HCT116 (cell line): Measurements from ENCODE around the gene SMCO1. TPM values are rescaled to one million over a fixed set of nuclear protein-coding genes. Genes with fewer than 3 reads are reported as not detected.
A peak's percentile ranks its signal among the peaks of the same experiment; 100 is the strongest.

ENCODE experiments used
- ATAC-seq: fragments of 200-7000 bp; cut with Tn5 transposase; 2 replicates; pipeline ENCODE4 v1.9.1; 2020; ENCODE audit warnings: mild to moderate bottlenecking, moderate library complexity
- BruUV-seq: library from RNA; stranded (reverse); fragments of 400-500 nt; replicated peaks from 2 replicates; lab custom pipeline; 2021; lab: Mats Ljungman, UMichigan
- CTCF ChIA-PET: fragments of 300-600 bp; sonication (Branson Sonifier 250); formaldehyde crosslinking; loops from one replicate; lab custom pipeline; 2021; ENCODE audit warnings: antibody characterized with exemption; lab: Charles Lee
- POLR2A ChIA-PET: fragments of 300-600, 350-600 bp; sonication (Branson Sonifier 250); formaldehyde crosslinking; loops from one replicate; lab custom pipeline; 2021; ENCODE audit warnings: antibody characterized with exemption; lab: Charles Lee
- RAD21 ChIA-PET, 2 experiments: fragments of 300-600 bp; sonication (Branson Sonifier 250); formaldehyde crosslinking; loops; one replicate each; lab custom pipeline; 2023; ENCODE audit warnings: low total read pairs in 2 of 2; ENCODE audit not compliant: uncharacterized antibody in 2 of 2, unreplicated experiment in 2 of 2, low non-redundant PET in 1 of 2; lab: Charles Lee
- DNase-seq: peaks from one replicate; pipeline ENCODE4 v3.0.0-alpha.2; 2010; ENCODE audit warnings: low read depth, low spot score
- H2AFZ ChIP-seq: fragments of 200-600 bp; shearing (Covaris generic), sonication (generic); 2 replicates; pipeline ENCODE4 v1.6.1; 2017; ENCODE audit warnings: low read depth, mixed run types, mixed read lengths, antibody characterized with exemption, low read length; ENCODE audit not compliant: poor library complexity, severe bottlenecking
- H3K27ac ChIP-seq: 2 replicates; pipeline ENCODE4 v1.5.1; 2012; ENCODE audit warnings: low read depth, low read length
- H3K27me3 ChIP-seq: fragments of 200-600 bp; sonication (generic); 2 replicates; pipeline ENCODE4 v1.6.1; 2016; ENCODE audit warnings: mixed run types, low read length, mixed read lengths; ENCODE audit not compliant: insufficient read depth
- H3K36me3 ChIP-seq, 2 experiments: fragments of 200-500 bp in 1 of 2; fragments of 200-600 bp in 1 of 2; sonication (Bioruptor generic) in 1 of 2; sonication (generic) in 1 of 2; 2 replicates each; pipeline versions ENCODE4 v1.5.1 to v1.6.1; 2014 to 2016; ENCODE audit warnings: low read length in 2 of 2, inconsistent platforms in 1 of 2, mixed read lengths in 1 of 2, mixed run types in 1 of 2; ENCODE audit not compliant: insufficient read depth in 2 of 2, control insufficient read depth in 1 of 2
- H3K4me1 ChIP-seq, 2 experiments: fragments of 200-600 bp in 1 of 2; sonication (generic) in 1 of 2; 2 replicates each; pipeline versions ENCODE4 v1.5.1 to v1.6.1; 2012 to 2017; ENCODE audit warnings: low read length in 2 of 2, inconsistent platforms in 1 of 2, mild to moderate bottlenecking in 1 of 2, mixed read lengths in 1 of 2, mixed run types in 1 of 2, moderate library complexity in 1 of 2; ENCODE audit not compliant: insufficient read depth in 2 of 2, control insufficient read depth in 1 of 2
- H3K4me2 ChIP-seq: fragments of 200-600 bp; sonication (generic); 2 replicates; pipeline ENCODE4 v1.6.1; 2017; ENCODE audit warnings: mixed run types, low read length, mixed read lengths
- H3K4me3 ChIP-seq, 2 experiments: fragments of 200-600 bp in 1 of 2; sonication (generic) in 1 of 2; replicated peaks in 1 of 2; 2 replicates each; pipeline ENCODE4 v1.5.1; 2011 to 2016; ENCODE audit warnings: low read length in 2 of 2, control low read depth in 1 of 2, low read depth in 1 of 2, mild to moderate bottlenecking in 1 of 2, mixed read lengths in 1 of 2, mixed run types in 1 of 2
- H3K79me2 ChIP-seq: fragments of 200-600 bp; sonication (generic); 2 replicates; pipeline ENCODE4 v1.6.1; 2017; ENCODE audit warnings: mild to moderate bottlenecking, mixed run types, low read length, moderate library complexity, mixed read lengths; ENCODE audit not compliant: insufficient read depth
- H3K9ac ChIP-seq: fragments of 200-600 bp; sonication (generic); 2 replicates; pipeline ENCODE4 v1.6.1; 2016; ENCODE audit warnings: low read length, mixed read lengths
- H3K9me2 ChIP-seq: fragments of 200-600 bp; sonication (generic), shearing (Covaris generic); 2 replicates; pipeline ENCODE4 v1.6.1; 2017; ENCODE audit warnings: mixed run types, mild to moderate bottlenecking, moderate library complexity; ENCODE audit not compliant: insufficient read depth
- H3K9me3 ChIP-seq, 2 experiments: fragments of 200-500 bp in 1 of 2; fragments of 200-600 bp in 1 of 2; sonication (Bioruptor generic) in 1 of 2; sonication (generic) in 1 of 2; 2 replicates each; pipeline ENCODE4 v1.6.1; 2014 to 2017; ENCODE audit warnings: low read length in 2 of 2, mixed read lengths in 2 of 2, inconsistent platforms in 1 of 2, low read depth in 1 of 2, mild to moderate bottlenecking in 1 of 2, mixed run types in 1 of 2, moderate library complexity in 1 of 2; ENCODE audit not compliant: control insufficient read depth in 1 of 2, insufficient read depth in 1 of 2
- H4K20me1 ChIP-seq: fragments of 200-600 bp; sonication (generic), shearing (Covaris generic); 2 replicates; pipeline ENCODE4 v1.6.1; 2017; ENCODE audit warnings: mixed run types, mild to moderate bottlenecking, moderate library complexity; ENCODE audit not compliant: insufficient read depth
- CBX3 ChIP-seq: IDR thresholded peaks from 2 replicates; pipeline ENCODE4 v1.6.1; 2012; ENCODE audit warnings: low read depth
- RAD21 ChIP-seq: IDR thresholded peaks from 2 replicates; pipeline ENCODE4 v1.6.1; 2012; ENCODE audit warnings: low read depth, mild to moderate bottlenecking
- ZNF274 ChIP-seq: fragments of 200-500 bp; sonication (Bioruptor generic); IDR thresholded peaks from 2 replicates; pipeline ENCODE4 v1.6.1; 2014; ENCODE audit warnings: mild to moderate bottlenecking, low read depth, low read length, inconsistent platforms
- intact Hi-C: fragments of 100-400 bp; cut with micrococcal nuclease; formaldehyde crosslinking; loops from 2 replicates; pipeline ENCODE4 v1.10.0; 2022
- total RNA-seq: library from RNA; stranded (reverse); gene quantifications from one replicate; pipeline ENCODE4 v1.2.1, GENCODE V29; 2021; ENCODE audit not compliant: unreplicated experiment
- TF ChIP-seq, protein P1 (sequence below), 3 experiments: fragments of 200-600 bp in 1 of 3; sonication (generic) in 1 of 3; IDR thresholded peaks in 2 of 3; conservative IDR thresholded peaks in 1 of 3; 2 replicates each; pipeline ENCODE4 v1.5.1; 2012 to 2017; ENCODE audit warnings: low read depth in 2 of 3, low read length in 2 of 3, antibody characterized with exemption in 1 of 3, borderline replicate concordance in 1 of 3, control low read depth in 1 of 3, mild to moderate bottlenecking in 1 of 3, mixed read lengths in 1 of 3, mixed run types in 1 of 3, moderate library complexity in 1 of 3; ENCODE audit not compliant: insufficient read depth in 1 of 3

Gene SMCO1
- total RNA-seq, 1 experiment from 2014 or later = not detected

DNA sequence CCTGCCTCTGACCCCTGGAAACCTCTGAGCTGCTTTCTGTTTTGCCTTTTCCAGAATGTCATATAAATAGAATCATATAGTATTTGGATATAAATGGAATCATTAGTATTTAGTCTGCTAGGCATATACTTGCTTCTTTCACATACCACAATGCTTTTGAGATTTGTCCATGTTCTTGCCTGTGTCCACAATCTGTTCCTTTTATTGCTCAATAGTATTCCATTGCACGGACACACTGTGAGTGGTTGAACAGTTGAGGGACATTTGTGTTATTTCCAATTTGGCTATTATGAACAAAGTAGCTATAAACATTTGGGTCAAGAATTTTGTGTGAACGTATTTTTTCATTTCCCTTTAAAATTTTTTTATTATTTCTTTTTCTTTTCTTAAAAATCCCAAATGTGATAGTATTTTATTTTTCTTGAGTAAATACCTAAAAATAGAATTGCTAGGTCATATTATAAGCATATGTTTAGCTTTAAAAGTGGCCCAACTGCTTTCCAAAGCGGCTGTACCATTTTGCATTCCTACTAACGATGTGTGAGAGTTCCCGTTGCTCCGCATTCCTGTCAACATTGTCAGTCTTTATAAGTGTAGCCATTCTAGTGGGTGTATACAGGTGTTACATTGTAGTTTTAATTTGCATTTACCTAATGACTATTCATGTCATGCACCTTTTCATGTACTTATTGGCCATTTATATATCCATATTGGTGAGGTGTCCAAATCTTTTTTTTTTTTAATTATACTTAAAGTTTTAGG lies 26.7 kb upstream of the SMCO1 start:
- ChIA-PET CTCF (no interaction called here), RAD21 (no interaction called here), POLR2A (no interaction called here)
- ATAC-seq (no peak), DNase-seq (no peak)
- H3K4me2 ChIP-seq = no peak overlapping the region
- no peaks in the 10 kb centered on the region for H3K9me2 ChIP-seq
- H3K9ac ChIP-seq = no peak overlapping the region
- intact Hi-C loops = no loop called here
- no peaks in the 10 kb centered on the region for H3K36me3 ChIP-seq
- no peaks in the 10 kb centered on the region for H4K20me1 ChIP-seq
- TF ChIP-seq RAD21 (no peak), ZNF274 (no peak)
- H3K9me3 ChIP-seq = no peaks in the 10 kb centered on the region
- H2AFZ ChIP-seq = no peak overlapping the region
- no peaks in the 10 kb centered on the region for H3K27me3 ChIP-seq
- H3K4me1 ChIP-seq = no peaks in the 10 kb centered on the region
- no peak overlapping the region for H3K27ac ChIP-seq
- H3K4me3 ChIP-seq = no peak overlapping the region
- no TSS peak for BruUV-seq
- H3K79me2 ChIP-seq = no peaks in the 10 kb centered on the region

DNA sequence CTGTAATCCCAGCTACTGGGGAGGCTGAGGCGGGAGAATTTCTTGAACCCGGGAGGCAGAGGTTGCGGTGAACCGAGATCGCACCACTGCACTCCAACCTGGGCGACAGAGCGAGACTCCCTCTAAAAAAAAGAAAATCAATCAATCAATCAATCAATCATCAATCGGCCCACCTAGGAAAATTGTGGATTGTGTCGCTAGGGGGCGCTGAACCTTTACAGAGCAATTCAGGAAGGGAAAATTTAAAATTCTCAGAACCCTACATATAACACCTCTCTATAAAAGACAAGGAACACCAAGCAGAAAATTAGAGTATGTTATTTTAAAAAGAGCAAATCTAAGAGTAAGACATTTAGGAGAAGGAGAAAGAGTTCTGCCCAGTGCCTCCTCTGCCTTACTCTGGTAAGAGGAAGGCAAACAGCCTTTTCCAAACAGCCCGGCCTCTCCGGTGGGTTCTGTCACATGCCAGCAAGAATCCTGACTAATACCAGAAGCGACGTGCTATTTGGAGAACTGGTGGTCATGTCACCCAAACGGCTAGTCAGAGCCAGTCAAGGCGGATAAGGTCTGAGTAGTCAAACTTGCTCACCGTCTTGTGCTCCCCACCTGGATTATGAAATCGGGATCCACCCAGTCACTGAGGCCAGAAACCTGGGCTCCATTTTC lies 22.3 kb upstream of the SMCO1 start:
- CTCF ChIA-PET = interaction anchor here (3.5 kb wide), 1 partner anchor 9 kb away, joined by 12 read pairs; no protein-coding TSS in a partner anchor
- Histone ChIP-seq H3K27me3 (no peaks in the 10 kb centered on the region), H3K4me2 (no peak overlapping the region), H2AFZ (peak overlapping the region; percentile 54), H3K4me3 (no peak overlapping the region), H3K36me3 (no peaks in the 10 kb centered on the region), H3K27ac (no peak overlapping the region), H3K4me1 (no peaks in the 10 kb centered on the region)
- DNase-seq = no peak
- intact Hi-C loops = loop anchor here (2.0 kb wide), 1 partner anchor 147 kb away; no protein-coding TSS in a partner anchor
- TF ChIP-seq CBX3 (no peak), RAD21 (peak; percentile 59)
- TF ChIP-seq, protein P1, sequence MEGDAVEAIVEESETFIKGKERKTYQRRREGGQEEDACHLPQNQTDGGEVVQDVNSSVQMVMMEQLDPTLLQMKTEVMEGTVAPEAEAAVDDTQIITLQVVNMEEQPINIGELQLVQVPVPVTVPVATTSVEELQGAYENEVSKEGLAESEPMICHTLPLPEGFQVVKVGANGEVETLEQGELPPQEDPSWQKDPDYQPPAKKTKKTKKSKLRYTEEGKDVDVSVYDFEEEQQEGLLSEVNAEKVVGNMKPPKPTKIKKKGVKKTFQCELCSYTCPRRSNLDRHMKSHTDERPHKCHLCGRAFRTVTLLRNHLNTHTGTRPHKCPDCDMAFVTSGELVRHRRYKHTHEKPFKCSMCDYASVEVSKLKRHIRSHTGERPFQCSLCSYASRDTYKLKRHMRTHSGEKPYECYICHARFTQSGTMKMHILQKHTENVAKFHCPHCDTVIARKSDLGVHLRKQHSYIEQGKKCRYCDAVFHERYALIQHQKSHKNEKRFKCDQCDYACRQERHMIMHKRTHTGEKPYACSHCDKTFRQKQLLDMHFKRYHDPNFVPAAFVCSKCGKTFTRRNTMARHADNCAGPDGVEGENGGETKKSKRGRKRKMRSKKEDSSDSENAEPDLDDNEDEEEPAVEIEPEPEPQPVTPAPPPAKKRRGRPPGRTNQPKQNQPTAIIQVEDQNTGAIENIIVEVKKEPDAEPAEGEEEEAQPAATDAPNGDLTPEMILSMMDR (IDR thresholded peaks at IDR 0.05 in 2 of 3, conservative IDR thresholded peaks at IDR 0.05 in 1 of 3; ENCODE audit: borderline replicate concordance in 1 of 3, insufficient read depth in 1 of 3, low read depth in 2 of 3, low read length in 2 of 3) = peak; percentile 42 to 73 (median 61); a peak in 5 of 6 replicates
- TF ChIP-seq, all 23 proteins: peak for 2
- RAD21 ChIA-PET = no interaction called here
- no peaks in the 10 kb centered on the region for H4K20me1 ChIP-seq
- no peak for ATAC-seq
- H3K79me2 ChIP-seq = no peaks in the 10 kb centered on the region
- POLR2A ChIA-PET = no interaction called here
- no peak overlapping the region for H3K9ac ChIP-seq
- BruUV-seq = no TSS peak
- no peaks in the 10 kb centered on the region for H3K9me2 ChIP-seq
- H3K9me3 ChIP-seq = no peaks in the 10 kb centered on the region
